Kidney (tissue), 19 donors: ENCODE measurements around the gene EIF3C. TPM values are rescaled to one million over a fixed set of nuclear protein-coding genes. Genes with fewer than 3 reads are reported as not detected.
"Not testable (repeated sequence)": the region's sequence is repeated elsewhere in the genome, so short reads cannot be mapped to it uniquely, and the experiment has no call there.

ENCODE experiments used
- DNase-seq, 5 donors: peaks; one replicate each; pipeline ENCODE4 v3.0.0-alpha.2; 2013 to 2020
- FAIRE-seq: peaks from 2 replicates; lab custom pipeline; 2012; peaks lifted over from hg19 to GRCh38; lab: Jason Lieb, UNC
- H3K27ac ChIP-seq, 2 donors: one replicate each; pipeline ENCODE4 v1.7.0; 2013; ENCODE audit warnings: low read depth in 2 of 2, low read length in 2 of 2, inconsistent platforms in 1 of 2
- H3K27me3 ChIP-seq: one replicate; pipeline ENCODE4 v1.7.1; 2013; ENCODE audit warnings: low read length, inconsistent platforms; ENCODE audit not compliant: control insufficient read depth, insufficient read depth
- H3K36me3 ChIP-seq, 3 donors: one replicate each; pipeline versions ENCODE4 v1.7.0 to v1.7.1; 2013; ENCODE audit warnings: low read length in 3 of 3, control low read depth in 1 of 3, inconsistent platforms in 1 of 3; ENCODE audit not compliant: insufficient read depth in 3 of 3, control insufficient read depth in 2 of 3
- H3K4me1 ChIP-seq, 3 donors: one replicate each; pipeline versions ENCODE4 v1.7.0 to v1.7.1; 2013; ENCODE audit warnings: low read length in 3 of 3, inconsistent platforms in 1 of 3, low read depth in 1 of 3; ENCODE audit not compliant: control insufficient read depth in 2 of 3, insufficient read depth in 2 of 3
- H3K4me3 ChIP-seq, 3 donors: one replicate each; pipeline versions ENCODE4 v1.7.0 to v1.8.1; 2013; ENCODE audit warnings: low read length in 3 of 3, control low read depth in 1 of 3, inconsistent platforms in 1 of 3
- H3K9ac ChIP-seq, 3 donors: one replicate each; pipeline versions ENCODE4 v1.7.0 to v1.7.1; 2013; ENCODE audit warnings: low read length in 3 of 3, control low read depth in 1 of 3, inconsistent platforms in 1 of 3
- H3K9me3 ChIP-seq, 3 donors: one replicate each; pipeline versions ENCODE4 v1.7.0 to v1.7.1; 2013; ENCODE audit warnings: low read length in 3 of 3, control low read depth in 1 of 3, inconsistent platforms in 1 of 3; ENCODE audit not compliant: control insufficient read depth in 2 of 3, insufficient read depth in 1 of 3
- intact Hi-C: fragments of 100-400 bp; cut with DNase I; formaldehyde crosslinking; loops from one replicate; pipeline ENCODE4 v1.11.1; 2022
- long read RNA-seq, 10 donors: library from polyadenylated mRNA in 1 of 10; unstranded in 1 of 10; transcript quantifications; one replicate each; pipeline ENCODE4 v2.0.0 and lab custom pipeline, GENCODE V29; 2021 to 2026
- polyA plus RNA-seq: library from polyadenylated mRNA; stranded (reverse); fragments of 350-450 nt; fragmentation: Illumina TruSeq; extraction: RNeasy Lipid Tissue Mini Kit (QIAGEN cat#74804); gene quantifications from one replicate; pipeline ENCODE4 v1.2.3, GENCODE V29; 2014; ENCODE audit warnings: low read depth, low replicate concordance; ENCODE audit not compliant: insufficient read depth
- total RNA-seq: library from RNA; stranded (reverse); fragmentation: NEBNext Ultra II Directional; extraction: Animal tissue kit (Norgen Biotek cat#: 25700); gene quantifications from one replicate; pipeline ENCODE4 v1.2.1, GENCODE V29; 2021
- donor health status: control.
- donor health status: control.
- donor health status: DM: yes; HTN: yes; CAD: no.
- donor health status: Normal renal cell carcinoma (clear cell type).

The EIF3C gene, protein sequence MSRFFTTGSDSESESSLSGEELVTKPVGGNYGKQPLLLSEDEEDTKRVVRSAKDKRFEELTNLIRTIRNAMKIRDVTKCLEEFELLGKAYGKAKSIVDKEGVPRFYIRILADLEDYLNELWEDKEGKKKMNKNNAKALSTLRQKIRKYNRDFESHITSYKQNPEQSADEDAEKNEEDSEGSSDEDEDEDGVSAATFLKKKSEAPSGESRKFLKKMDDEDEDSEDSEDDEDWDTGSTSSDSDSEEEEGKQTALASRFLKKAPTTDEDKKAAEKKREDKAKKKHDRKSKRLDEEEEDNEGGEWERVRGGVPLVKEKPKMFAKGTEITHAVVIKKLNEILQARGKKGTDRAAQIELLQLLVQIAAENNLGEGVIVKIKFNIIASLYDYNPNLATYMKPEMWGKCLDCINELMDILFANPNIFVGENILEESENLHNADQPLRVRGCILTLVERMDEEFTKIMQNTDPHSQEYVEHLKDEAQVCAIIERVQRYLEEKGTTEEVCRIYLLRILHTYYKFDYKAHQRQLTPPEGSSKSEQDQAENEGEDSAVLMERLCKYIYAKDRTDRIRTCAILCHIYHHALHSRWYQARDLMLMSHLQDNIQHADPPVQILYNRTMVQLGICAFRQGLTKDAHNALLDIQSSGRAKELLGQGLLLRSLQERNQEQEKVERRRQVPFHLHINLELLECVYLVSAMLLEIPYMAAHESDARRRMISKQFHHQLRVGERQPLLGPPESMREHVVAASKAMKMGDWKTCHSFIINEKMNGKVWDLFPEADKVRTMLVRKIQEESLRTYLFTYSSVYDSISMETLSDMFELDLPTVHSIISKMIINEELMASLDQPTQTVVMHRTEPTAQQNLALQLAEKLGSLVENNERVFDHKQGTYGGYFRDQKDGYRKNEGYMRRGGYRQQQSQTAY
- total RNA-seq: 424 TPM
- polyA plus RNA-seq: 542 TPM
- long read RNA-seq, donor 1, transcript EIF3C-201 (21 exons, 3,145 nt): major isoform, 26 of 44 reads
- long read RNA-seq, donor 1, partial matches to known transcripts: 15 of 44 reads
- long read RNA-seq, donor 1, other reads (novel, unspliced or antisense): 0 of 44 reads
- long read RNA-seq, donor 2, transcript EIF3C-201 (21 exons, 3,145 nt): major isoform, 29 of 62 reads
- long read RNA-seq, donor 2, transcript EIF3C-211 (20 exons, 2,986 nt): minor isoform, 7 of 62 reads
- long read RNA-seq, donor 2, partial matches to known transcripts: 22 of 62 reads
- long read RNA-seq, donor 2, other reads (novel, unspliced or antisense): 0 of 62 reads
- long read RNA-seq, donor 3, transcript EIF3C-201 (21 exons, 3,145 nt): major isoform, 56 of 172 reads
- long read RNA-seq, donor 3, partial matches to known transcripts: 99 of 172 reads
- long read RNA-seq, donor 3, other reads (novel, unspliced or antisense): 5 of 172 reads
- long read RNA-seq, donor 4, transcript EIF3C-201 (21 exons, 3,145 nt): major isoform, 64 of 85 reads
- long read RNA-seq, donor 4, partial matches to known transcripts: 15 of 85 reads
- long read RNA-seq, donor 4, other reads (novel, unspliced or antisense): 0 of 85 reads
- long read RNA-seq, donor 5, partial matches to known transcripts: 0 of 2 reads
- long read RNA-seq, donor 5, other reads (novel, unspliced or antisense): 0 of 2 reads
- long read RNA-seq, donor 6, transcript EIF3C-208 (3 exons, 424 nt): minor isoform, 6 of 71 reads
- long read RNA-seq, donor 6, transcript EIF3C-201 (21 exons, 3,145 nt): major isoform, 29 of 71 reads
- long read RNA-seq, donor 6, partial matches to known transcripts: 33 of 71 reads
- long read RNA-seq, donor 6, other reads (novel, unspliced or antisense): 0 of 71 reads
- long read RNA-seq, donor 7, transcript EIF3C-207 (13 exons, 3,957 nt): minor isoform, 7 of 353 reads
- long read RNA-seq, donor 7, transcript EIF3C-211 (20 exons, 2,986 nt): minor isoform, 19 of 353 reads
- long read RNA-seq, donor 7, transcript EIF3C-201 (21 exons, 3,145 nt): major isoform, 252 of 353 reads
- long read RNA-seq, donor 7, partial matches to known transcripts: 61 of 353 reads
- long read RNA-seq, donor 7, other reads (novel, unspliced or antisense): 12 of 353 reads
- long read RNA-seq, donor 8, transcript EIF3C-211 (20 exons, 2,986 nt): minor isoform, 6 of 87 reads
- long read RNA-seq, donor 8, transcript EIF3C-201 (21 exons, 3,145 nt): major isoform, 21 of 87 reads
- long read RNA-seq, donor 8, partial matches to known transcripts: 54 of 87 reads
- long read RNA-seq, donor 8, other reads (novel, unspliced or antisense): 0 of 87 reads
- long read RNA-seq, donor 9, transcript EIF3C-201 (21 exons, 3,145 nt): major isoform, 18 of 35 reads
- long read RNA-seq, donor 9, partial matches to known transcripts: 12 of 35 reads
- long read RNA-seq, donor 9, other reads (novel, unspliced or antisense): 0 of 35 reads
- long read RNA-seq, donor 10, transcript EIF3C-201 (21 exons, 3,145 nt): major isoform, 42 of 113 reads
- long read RNA-seq, donor 10, transcript EIF3C-211 (20 exons, 2,986 nt): minor isoform, 6 of 113 reads
- long read RNA-seq, donor 10, partial matches to known transcripts: 54 of 113 reads
- long read RNA-seq, donor 10, other reads (novel, unspliced or antisense): 0 of 113 reads

DNA sequence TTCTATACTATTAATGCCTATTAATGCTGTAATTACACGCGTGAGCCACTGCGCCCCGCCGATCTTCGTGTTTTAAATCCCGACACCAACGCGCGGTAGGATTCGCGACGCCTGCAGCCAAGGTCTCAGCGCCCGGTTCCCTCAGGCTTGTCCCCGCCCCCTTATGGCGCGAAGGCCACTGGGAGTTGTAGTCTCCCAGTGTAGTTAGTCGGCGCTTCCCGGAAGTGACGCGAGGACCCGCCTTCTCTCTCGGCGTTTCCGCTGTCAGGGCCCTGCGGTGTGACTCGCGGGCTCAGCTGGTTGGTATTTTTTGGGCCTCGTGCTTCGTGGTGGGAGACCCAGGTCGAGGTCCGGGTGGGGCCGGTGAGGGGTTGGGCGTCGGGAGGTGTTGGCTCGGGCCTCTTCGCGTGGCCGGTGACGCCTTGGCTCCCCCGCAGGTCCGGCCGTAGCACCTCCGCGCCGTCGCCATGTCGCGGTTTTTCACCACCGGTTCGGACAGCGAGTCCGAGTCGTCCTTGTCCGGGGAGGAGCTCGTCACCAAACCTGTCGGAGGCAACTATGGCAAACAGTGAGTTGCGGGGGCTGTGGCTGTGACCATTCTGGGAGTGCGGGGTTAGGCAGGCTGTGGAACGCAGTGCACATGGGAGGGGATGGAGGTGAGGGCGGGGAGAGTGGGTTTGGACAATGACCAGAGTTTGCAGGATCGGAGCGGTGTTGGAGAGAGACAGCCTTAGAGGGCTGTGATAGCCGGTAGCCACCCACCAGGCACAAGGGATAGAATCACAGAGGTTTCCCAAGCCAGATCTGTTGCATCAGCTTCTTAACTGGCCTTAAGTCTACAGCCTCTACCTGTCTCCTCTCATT is at the start of gene EIF3C:
EIF3C (plus strand) TSS at position 245 of the 864 bp plus-strand sequence; CDS start at position 468, 223 bp downstream.
- DNase-seq, H3K4me1 ChIP-seq, H3K4me3 ChIP-seq, intact Hi-C loops, H3K9me3 ChIP-seq, H3K9ac ChIP-seq, H3K27me3 ChIP-seq, FAIRE-seq, H3K36me3 ChIP-seq, H3K27ac ChIP-seq: not testable (repeated sequence)

DNA sequence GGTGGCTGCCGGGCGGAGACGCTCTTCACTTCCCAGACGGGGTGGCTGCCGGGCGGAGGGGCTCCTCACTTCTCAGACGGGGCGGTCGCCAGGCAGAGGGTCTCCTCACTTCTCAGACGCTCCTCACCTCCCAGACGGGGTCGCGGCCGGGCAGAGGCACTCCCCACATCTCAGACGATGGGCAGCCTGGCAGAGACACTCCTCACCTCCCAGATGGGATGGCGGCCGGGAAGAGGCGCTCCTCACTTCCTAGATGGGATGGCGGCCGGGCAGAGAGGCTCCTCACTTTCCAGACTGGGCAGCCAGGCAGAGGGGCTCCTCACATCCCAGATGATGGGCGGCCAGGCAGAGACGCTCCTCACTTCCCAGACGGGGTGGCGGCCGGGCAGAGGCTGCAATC is 45.0 kb upstream of the EIF3C start:
- H3K9me3 ChIP-seq, DNase-seq, intact Hi-C loops, H3K36me3 ChIP-seq, H3K27ac ChIP-seq, FAIRE-seq, H3K4me3 ChIP-seq, H3K27me3 ChIP-seq, H3K9ac ChIP-seq, H3K4me1 ChIP-seq: not testable (repeated sequence)

DNA sequence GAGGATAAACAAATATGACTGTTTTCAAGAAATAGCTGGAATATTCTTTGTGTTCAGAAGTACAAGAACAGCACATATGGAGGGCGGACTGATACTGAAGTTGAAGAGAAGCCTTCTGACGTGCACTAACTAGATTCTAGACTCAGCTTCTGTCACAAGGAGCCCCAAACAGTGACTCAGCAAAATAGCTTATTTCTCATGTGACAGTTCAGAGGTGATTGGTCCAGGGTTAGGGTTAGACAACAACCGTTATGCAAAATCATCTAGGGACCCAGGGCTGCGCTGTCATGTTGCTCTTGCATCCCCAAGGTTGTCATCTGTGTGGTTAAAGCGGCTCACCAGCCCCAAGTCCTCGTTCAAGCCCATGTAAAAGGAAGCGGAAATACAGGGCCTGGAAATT is 43.8 kb upstream of the EIF3C start:
- intact Hi-C loops, H3K36me3 ChIP-seq, H3K4me3 ChIP-seq, FAIRE-seq, H3K27ac ChIP-seq, H3K9me3 ChIP-seq, DNase-seq, H3K9ac ChIP-seq, H3K4me1 ChIP-seq, H3K27me3 ChIP-seq: not testable (repeated sequence)

DNA sequence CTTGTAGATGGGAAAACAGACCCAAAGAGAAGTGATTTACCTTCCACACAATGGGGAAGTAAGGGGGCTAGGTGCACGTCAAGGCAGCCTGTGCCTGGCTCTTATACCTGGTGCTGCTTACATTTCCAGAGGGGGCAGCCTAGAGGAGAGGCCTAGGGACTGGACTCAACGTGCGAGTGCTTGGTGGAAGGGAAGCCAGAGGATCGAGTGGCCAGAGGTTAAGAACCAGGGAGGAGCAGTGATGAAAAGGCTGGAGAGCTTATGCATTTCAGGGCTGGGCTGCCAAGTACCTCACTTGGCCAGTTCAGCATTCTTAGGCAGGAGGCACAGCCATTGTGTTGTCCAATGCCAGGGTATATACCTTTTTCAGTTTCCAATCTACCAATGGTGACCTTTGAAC is 43.1 kb upstream of the EIF3C start:
- H3K9me3 ChIP-seq, intact Hi-C loops, DNase-seq, H3K27me3 ChIP-seq, FAIRE-seq, H3K36me3 ChIP-seq, H3K9ac ChIP-seq, H3K4me3 ChIP-seq, H3K4me1 ChIP-seq, H3K27ac ChIP-seq: not testable (repeated sequence)

DNA sequence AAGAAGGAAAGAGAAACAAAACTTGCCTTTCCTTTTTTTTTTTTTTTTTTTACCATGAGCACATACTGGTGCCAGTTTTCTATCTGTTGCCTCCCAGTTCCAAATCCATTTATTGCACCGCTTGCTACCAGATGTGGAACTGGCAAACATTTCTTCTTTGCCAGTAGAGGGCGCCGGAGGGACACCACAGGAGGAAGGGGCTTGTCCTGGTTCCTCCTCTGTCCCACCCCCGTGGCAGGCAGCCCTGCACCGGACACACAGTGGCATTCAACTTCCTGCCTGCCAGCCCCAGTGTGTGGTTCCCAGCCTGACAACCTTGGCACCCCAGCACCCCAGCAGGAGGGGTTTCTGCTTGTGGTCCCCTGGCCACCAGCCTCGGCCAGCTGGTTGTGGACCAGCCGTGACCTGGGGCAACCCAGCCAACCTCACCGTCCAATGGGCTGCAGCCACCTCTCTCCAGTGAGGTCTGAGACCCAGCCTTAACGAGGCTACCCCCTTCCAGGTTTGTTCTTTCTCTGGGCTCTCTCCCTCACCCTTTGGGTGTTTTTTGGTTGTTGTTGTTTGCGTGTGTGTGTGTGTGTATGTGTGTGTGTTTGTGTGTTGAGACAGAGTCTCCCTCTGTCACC is 22.8 kb upstream of the EIF3C start:
- H3K4me3 ChIP-seq, H3K36me3 ChIP-seq, FAIRE-seq, intact Hi-C loops, H3K27ac ChIP-seq, H3K4me1 ChIP-seq, DNase-seq, H3K27me3 ChIP-seq, H3K9ac ChIP-seq, H3K9me3 ChIP-seq: not testable (repeated sequence)
